GM23248 (cell line): ENCODE results near the gene HRH1.
"Not testable (repeated sequence)": the region's sequence is repeated elsewhere in the genome, so short reads cannot be mapped to it uniquely, and the experiment has no call there.

Experiments
- EZH2 ChIP-seq: fragments of 200-600 bp; sonication (generic); IDR thresholded peaks from 2 replicates; pipeline ENCODE4 v1.6.1; 2018; ENCODE audit warnings: antibody characterized with exemption, mild to moderate bottlenecking; ENCODE audit not compliant: insufficient read depth, poor library complexity, severe bottlenecking
- EZH2phosphoT487 ChIP-seq: fragments of 200-600 bp; sonication (generic); IDR thresholded peaks from 2 replicates; pipeline ENCODE4 v1.6.1; 2018; ENCODE audit warnings: antibody characterized with exemption, moderate library complexity, mild to moderate bottlenecking, low read depth; ENCODE audit not compliant: insufficient read depth

GRCh38 chr3:11217370-11217769 lies 63.1 kb downstream of the HRH1 start:
- TF ChIP-seq EZH2, EZH2phosphoT487: not testable (repeated sequence)
